ENCODE data around the gene FAR2.

FAR2 gene

DNA sequence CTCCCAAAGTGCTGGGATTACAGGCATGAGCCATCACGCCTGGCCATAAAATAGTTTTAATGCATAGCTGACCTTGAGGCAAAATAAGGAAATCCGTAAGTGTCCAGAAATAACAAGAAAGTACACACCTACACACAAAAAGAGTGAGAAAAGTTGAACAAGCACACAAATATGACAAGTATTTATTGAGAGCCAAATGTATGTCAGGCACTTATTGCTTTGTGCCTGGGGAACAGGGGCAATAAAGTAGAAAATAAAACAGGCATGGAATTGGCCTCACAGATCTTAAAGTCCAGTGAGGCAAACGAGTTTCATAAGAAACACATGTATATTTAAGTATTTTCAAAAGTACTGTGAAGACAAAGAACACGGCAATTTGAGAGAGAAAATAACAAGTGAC, 128.2 kb downstream of the FAR2 start:
- TF ChIP-seq, protein P1, sequence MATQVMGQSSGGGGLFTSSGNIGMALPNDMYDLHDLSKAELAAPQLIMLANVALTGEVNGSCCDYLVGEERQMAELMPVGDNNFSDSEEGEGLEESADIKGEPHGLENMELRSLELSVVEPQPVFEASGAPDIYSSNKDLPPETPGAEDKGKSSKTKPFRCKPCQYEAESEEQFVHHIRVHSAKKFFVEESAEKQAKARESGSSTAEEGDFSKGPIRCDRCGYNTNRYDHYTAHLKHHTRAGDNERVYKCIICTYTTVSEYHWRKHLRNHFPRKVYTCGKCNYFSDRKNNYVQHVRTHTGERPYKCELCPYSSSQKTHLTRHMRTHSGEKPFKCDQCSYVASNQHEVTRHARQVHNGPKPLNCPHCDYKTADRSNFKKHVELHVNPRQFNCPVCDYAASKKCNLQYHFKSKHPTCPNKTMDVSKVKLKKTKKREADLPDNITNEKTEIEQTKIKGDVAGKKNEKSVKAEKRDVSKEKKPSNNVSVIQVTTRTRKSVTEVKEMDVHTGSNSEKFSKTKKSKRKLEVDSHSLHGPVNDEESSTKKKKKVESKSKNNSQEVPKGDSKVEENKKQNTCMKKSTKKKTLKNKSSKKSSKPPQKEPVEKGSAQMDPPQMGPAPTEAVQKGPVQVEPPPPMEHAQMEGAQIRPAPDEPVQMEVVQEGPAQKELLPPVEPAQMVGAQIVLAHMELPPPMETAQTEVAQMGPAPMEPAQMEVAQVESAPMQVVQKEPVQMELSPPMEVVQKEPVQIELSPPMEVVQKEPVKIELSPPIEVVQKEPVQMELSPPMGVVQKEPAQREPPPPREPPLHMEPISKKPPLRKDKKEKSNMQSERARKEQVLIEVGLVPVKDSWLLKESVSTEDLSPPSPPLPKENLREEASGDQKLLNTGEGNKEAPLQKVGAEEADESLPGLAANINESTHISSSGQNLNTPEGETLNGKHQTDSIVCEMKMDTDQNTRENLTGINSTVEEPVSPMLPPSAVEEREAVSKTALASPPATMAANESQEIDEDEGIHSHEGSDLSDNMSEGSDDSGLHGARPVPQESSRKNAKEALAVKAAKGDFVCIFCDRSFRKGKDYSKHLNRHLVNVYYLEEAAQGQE (IDR thresholded peaks at IDR 0.05; ENCODE audit: low read depth): no peak
- TF ChIP-seq ZBTB7A (IDR thresholded peaks at IDR 0.05; ENCODE audit: low read depth) (no peak), EGR1 (IDR thresholded peaks at IDR 0.05) (no peak), CREB1 (IDR thresholded peaks at IDR 0.05; ENCODE audit: low read depth) (no peak), NFIC (IDR thresholded peaks at IDR 0.05) (no peak), TCF12 (IDR thresholded peaks at IDR 0.05; ENCODE audit: low read depth) (no peak), TEAD4 (IDR thresholded peaks at IDR 0.05) (no peak), CEBPB (IDR thresholded peaks at IDR 0.05) (no peak), FOXM1 (IDR thresholded peaks at IDR 0.05; ENCODE audit: borderline replicate concordance, low read depth) (no peak), TAF1 (IDR thresholded peaks at IDR 0.05; ENCODE audit: low read depth) (no peak), YY1 (IDR thresholded peaks at IDR 0.05; ENCODE audit: low read depth) (no peak), RAD21 (IDR thresholded peaks at IDR 0.05; ENCODE audit: low read depth) (no peak)

DNA sequence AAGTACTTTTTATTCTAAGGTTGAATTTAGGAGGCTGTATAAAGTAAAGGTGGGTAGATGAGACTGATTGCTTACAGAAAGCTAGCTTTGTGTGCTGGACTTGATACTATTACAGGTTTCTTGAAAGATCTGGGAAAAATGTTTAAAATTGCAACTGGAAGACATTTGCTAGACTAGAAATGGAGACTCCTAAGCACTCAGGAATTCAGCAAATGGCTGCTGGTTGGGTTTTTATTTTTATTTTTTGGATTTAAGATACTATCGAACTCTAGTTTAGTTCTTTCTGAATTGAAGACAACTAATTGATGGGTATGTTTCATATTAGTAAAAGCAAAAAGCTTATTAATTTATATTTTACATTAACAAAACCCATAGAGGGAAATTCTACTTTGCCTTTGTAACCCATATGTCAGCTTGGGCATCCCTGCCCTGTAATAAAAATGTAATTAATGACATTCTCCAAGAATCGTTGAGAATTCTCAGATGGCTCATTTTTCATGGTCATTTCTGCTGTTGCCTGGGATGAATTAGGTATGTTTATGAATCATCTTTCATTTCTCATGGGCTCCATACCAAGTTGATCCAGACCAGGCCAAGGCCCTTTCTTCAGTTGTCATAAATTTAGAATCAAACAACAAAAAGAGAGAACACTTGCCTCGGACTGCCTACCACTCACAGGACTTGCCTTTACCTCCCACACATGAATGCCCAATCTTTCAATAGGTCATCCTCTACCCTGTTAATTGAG, 129.8 kb downstream of the FAR2 start:
- TF ChIP-seq CEBPB (IDR thresholded peaks at IDR 0.05): no peak
- no peak for TF ChIP-seq NFIC (IDR thresholded peaks at IDR 0.05)
- TF ChIP-seq FOXM1 (IDR thresholded peaks at IDR 0.05; ENCODE audit: borderline replicate concordance, low read depth): no peak
- no peak for TF ChIP-seq EGR1 (IDR thresholded peaks at IDR 0.05)
- TF ChIP-seq RAD21 (IDR thresholded peaks at IDR 0.05; ENCODE audit: low read depth): no peak
- TF ChIP-seq, protein P1 (IDR thresholded peaks at IDR 0.05; ENCODE audit: low read depth): no peak
- TF ChIP-seq TEAD4 (IDR thresholded peaks at IDR 0.05): no peak
- no peak for TF ChIP-seq TAF1 (IDR thresholded peaks at IDR 0.05; ENCODE audit: low read depth)
- TF ChIP-seq TCF12 (IDR thresholded peaks at IDR 0.05; ENCODE audit: low read depth): no peak

DNA sequence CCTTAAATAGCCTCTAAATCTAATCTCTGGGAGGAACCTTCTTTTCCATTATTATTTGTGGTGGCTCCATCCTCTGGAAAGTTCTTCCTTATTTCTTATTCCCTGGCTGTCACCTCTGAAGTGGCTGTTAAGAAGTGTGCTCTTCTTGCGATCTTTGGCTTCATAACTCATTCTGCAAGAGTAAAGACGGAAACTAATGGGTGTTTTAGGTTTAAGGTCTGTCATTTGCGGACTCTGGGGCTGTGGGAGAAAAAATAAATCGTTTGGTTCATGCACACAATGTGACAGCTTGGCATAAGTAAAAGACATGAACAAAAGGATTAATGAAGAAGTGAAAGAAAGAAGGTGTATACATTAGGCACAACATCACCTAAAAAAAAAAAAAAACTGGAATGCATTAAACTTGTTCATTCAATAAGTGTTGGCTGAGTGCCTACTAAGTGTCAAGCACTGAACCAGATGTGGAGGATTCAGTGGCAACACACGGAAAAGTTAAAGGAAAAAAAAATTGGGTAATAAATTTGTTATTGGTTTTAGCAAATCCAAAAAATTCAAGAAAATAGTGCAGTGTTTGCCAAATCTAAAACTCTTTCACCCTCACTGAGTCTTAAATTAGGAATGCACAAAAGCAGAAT, 132.4 kb downstream of the FAR2 start:
- no peak for TF ChIP-seq CREB1 (IDR thresholded peaks at IDR 0.05; ENCODE audit: low read depth)
- no peak for TF ChIP-seq RAD21 (IDR thresholded peaks at IDR 0.05; ENCODE audit: low read depth)
- TF ChIP-seq TEAD4 (IDR thresholded peaks at IDR 0.05): no peak
- no peak for TF ChIP-seq TAF1 (IDR thresholded peaks at IDR 0.05; ENCODE audit: low read depth)
- no peak for TF ChIP-seq CEBPB (IDR thresholded peaks at IDR 0.05)
- TF ChIP-seq TCF12 (IDR thresholded peaks at IDR 0.05; ENCODE audit: low read depth): no peak
- TF ChIP-seq NFIC (IDR thresholded peaks at IDR 0.05): no peak
- TF ChIP-seq EGR1 (IDR thresholded peaks at IDR 0.05): no peak
- TF ChIP-seq, protein P2, sequence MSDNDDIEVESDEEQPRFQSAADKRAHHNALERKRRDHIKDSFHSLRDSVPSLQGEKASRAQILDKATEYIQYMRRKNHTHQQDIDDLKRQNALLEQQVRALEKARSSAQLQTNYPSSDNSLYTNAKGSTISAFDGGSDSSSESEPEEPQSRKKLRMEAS (IDR thresholded peaks at IDR 0.05): no peak
- no peak for TF ChIP-seq ZBTB7A (IDR thresholded peaks at IDR 0.05; ENCODE audit: low read depth)
- TF ChIP-seq, protein P3, sequence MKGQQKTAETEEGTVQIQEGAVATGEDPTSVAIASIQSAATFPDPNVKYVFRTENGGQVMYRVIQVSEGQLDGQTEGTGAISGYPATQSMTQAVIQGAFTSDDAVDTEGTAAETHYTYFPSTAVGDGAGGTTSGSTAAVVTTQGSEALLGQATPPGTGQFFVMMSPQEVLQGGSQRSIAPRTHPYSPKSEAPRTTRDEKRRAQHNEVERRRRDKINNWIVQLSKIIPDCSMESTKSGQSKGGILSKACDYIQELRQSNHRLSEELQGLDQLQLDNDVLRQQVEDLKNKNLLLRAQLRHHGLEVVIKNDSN (IDR thresholded peaks at IDR 0.05): no peak
- TF ChIP-seq, protein P1 (IDR thresholded peaks at IDR 0.05; ENCODE audit: low read depth): no peak
- TF ChIP-seq FOXM1 (IDR thresholded peaks at IDR 0.05; ENCODE audit: borderline replicate concordance, low read depth): no peak
- TF ChIP-seq EP300 (IDR thresholded peaks at IDR 0.05; ENCODE audit: borderline replicate concordance): no peak
- TF ChIP-seq YY1 (IDR thresholded peaks at IDR 0.05; ENCODE audit: low read depth): no peak

DNA sequence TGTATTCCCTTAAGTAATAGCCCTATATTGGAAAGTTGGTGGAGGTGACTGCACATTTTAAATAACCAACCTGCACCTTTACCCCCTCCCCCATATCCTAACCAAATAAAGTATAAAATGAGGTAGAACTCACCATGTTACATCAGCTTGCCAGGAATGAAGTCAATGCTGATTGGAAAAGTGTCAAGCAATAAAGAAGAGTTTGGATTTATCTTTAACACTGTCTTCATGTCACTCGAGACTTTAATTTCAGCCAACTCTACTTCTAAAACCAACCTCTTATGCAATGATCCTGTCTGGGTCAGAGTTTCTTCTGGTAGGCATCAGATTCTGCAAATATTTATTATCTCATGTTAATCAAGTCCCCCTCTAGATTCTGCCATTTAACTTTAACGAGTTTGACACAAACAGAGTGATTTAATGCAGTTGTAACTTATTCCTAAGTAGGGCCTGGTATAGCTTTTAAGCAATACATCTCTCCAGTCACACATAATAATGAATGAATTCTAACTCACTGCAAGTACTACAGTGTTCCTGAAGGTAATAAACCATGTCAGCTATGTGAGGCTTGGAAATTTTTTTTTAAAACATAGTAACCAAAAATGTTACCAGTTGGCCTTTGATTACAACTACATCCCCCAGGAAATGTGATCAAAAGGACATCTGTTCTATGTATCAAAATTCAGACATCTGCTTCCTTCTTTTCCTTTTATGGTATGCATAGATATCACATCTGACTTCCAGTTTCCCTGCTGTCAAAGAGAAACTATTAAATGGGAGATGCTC, 133.1 kb downstream of the FAR2 start:
- TF ChIP-seq CREB1 (IDR thresholded peaks at IDR 0.05; ENCODE audit: low read depth): no peak
- TF ChIP-seq, protein P2 (IDR thresholded peaks at IDR 0.05): no peak
- TF ChIP-seq ZBTB7A (IDR thresholded peaks at IDR 0.05; ENCODE audit: low read depth): no peak
- no peak for TF ChIP-seq TAF1 (IDR thresholded peaks at IDR 0.05; ENCODE audit: low read depth)
- no peak for TF ChIP-seq EGR1 (IDR thresholded peaks at IDR 0.05)
- no peak for TF ChIP-seq NFIC (IDR thresholded peaks at IDR 0.05)
